Measurements from ENCODE around the gene TBC1D22A.

DNA sequence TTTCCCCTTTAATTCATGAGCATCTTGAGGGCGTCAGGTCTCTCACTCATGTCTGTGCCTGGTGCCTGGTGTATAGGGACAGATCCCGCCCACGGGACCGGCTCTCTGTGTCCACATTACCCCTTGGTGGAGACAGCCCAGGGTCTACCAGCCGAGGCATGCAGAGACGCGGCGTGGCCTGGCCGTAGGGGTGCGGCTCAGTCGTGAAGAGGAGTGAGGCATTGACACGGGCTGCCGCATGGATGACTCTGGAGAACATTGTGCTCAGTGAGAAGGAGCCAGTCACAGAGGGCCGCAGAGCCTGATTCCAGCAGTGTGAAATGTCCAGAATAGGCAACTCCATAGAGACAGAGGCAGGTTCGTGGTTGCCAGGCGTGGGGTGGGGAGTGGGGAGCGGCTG is 209.8 kb downstream of the TBC1D22A start:
- TF ChIP-seq, protein P1, sequence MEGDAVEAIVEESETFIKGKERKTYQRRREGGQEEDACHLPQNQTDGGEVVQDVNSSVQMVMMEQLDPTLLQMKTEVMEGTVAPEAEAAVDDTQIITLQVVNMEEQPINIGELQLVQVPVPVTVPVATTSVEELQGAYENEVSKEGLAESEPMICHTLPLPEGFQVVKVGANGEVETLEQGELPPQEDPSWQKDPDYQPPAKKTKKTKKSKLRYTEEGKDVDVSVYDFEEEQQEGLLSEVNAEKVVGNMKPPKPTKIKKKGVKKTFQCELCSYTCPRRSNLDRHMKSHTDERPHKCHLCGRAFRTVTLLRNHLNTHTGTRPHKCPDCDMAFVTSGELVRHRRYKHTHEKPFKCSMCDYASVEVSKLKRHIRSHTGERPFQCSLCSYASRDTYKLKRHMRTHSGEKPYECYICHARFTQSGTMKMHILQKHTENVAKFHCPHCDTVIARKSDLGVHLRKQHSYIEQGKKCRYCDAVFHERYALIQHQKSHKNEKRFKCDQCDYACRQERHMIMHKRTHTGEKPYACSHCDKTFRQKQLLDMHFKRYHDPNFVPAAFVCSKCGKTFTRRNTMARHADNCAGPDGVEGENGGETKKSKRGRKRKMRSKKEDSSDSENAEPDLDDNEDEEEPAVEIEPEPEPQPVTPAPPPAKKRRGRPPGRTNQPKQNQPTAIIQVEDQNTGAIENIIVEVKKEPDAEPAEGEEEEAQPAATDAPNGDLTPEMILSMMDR (conservative IDR thresholded peaks at IDR 0.05; ENCODE audit: low read depth, low read length): no peak
- no peak for TF ChIP-seq EZH2 (IDR thresholded peaks at IDR 0.05; ENCODE audit: low read length, unreplicated experiment)

All from PC-3 (cell line).